GM19467 (cell line): ENCODE data around the gene METRN.
"Not testable (repeated sequence)": the region's sequence is repeated elsewhere in the genome, so short reads cannot be mapped to it uniquely, and the experiment has no call there.

Experiments used
- ATAC-seq: cut with Tn5 transposase; IDR thresholded peaks from one replicate; pipeline ENCODE4 v1.9.1; 2021; ENCODE audit warnings: mild to moderate bottlenecking, moderate library complexity; ENCODE audit not compliant: unreplicated experiment

METRN gene

DNA sequence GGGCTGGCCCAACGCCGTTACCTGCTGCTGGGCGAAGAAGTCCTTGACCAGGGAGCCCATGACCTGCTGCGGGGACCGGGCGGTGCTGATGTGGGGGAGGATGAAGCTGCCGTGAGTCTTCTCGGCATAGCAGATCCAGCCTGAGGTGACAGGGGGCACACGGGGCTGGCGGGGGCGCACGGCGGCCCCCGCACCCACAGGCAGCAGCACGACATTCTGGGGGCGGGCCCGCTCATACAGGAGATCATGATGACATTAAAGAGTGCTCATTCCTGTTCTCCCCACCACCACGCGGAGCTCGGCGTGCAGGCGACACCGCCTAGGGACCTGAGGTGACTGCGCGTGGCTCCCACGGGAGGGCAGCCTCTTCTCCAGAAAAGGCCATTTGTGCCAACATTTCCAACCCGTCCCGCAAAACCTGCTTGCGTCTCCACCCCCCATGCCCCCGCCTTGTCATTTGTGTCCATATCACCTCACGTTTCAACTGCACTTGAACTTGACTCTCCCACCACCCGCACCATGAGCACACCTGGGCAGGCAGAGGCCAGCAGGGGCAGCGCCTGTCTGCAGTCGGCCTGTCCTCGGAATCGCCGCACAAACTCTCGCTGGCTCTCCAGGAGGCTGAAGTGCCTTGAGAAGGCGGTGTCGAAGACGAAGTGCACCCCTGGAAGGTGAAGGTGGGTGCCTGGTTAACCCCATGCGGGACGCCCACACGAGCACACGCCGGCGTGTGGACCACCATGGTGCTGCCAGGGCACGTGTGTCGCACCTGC, 19.5 kb downstream of the METRN start:
- ATAC-seq: no peak

DNA sequence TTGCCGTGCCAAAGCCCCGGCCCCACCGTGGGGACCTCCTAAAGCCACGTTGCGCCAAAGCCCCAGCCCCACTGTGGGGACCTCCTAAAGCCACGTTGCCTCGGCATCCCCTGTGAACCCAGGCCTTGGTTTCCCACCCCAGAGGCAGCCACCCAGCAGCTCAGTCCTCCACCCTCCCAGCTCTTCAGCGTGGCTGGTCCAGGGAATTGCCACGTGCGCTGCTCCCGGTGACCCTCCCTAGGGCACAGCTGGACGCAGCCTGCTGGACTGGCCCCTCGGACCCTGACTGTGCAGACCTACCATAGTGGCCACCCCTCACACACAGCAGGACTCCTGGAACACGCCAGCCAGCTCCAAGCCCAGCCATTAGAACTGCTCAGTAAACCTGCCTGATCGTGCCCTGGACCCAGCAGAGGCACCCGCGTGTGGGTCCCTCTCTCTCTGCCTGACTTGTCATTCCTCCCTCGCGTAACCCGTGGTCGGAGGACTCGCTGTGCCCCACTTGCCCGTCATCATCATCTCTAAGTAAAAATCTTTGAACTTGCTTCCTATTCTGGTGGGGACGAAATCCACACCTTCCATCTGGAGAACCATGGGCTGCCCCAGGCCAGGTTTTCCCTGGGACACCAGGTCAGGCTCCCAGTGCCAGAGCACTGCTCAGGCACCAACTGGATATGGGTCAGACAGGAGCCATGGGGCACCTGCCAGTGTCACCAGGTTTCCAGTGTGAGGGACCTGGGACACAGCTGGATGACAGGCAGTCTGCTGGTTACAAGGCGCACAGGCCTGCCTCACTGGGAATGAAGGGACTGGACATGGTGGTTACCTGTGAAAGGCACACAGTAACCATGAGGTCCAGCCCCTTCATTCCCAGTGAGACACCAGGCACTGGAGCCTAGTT, 20.3 kb downstream of the METRN start:
- no peak for ATAC-seq

DNA sequence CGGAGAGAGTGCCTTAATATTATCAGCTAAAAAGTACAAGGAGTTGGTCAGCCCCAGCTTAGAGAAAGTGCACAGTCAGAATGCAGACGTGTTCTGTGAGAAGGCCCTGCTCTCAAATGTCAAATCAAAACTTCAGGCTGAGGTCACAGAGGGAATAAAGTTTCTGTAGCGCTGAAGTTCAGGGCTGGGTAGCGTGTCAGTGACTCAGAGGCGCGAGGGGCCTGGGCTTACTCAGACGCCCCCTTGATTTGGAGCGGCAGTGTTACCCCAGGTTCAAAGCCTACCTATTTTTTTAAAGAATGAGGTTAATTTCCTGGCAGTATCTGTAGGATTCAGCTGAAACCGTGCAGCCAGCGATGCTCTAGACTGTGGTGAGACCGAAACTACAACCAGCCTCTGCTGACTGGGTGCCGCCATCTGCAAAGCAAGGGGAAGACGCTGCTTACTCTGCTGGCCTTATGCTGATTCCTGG, 21.1 kb downstream of the METRN start:
- no peak for ATAC-seq

DNA sequence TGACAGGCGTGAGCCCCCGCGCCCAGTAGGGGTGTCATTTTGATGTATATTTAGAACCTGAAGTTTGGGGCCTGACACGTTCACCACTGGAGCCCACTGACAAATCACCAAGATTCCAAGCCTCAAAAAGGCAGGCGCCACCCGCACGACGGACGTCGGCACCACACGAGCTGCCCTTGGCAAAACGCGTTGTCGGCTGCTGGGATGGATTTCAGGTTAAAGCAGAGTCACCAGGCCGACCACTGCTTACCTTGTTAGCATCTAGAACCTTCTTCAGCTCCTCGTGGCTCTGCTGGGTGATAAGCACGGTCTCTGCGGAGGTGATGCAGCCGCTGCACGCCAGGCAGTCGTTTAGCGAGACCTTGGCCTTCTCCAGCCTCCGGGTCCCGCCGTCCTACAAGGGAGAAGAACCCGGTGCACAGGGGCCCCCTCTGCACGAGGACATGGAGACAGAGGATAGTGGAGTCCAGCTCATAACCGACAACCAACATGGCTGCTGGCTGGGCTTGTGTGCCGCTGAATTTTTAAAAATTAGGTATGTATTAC, 22.1 kb downstream of the METRN start:
- ATAC-seq: no peak

DNA sequence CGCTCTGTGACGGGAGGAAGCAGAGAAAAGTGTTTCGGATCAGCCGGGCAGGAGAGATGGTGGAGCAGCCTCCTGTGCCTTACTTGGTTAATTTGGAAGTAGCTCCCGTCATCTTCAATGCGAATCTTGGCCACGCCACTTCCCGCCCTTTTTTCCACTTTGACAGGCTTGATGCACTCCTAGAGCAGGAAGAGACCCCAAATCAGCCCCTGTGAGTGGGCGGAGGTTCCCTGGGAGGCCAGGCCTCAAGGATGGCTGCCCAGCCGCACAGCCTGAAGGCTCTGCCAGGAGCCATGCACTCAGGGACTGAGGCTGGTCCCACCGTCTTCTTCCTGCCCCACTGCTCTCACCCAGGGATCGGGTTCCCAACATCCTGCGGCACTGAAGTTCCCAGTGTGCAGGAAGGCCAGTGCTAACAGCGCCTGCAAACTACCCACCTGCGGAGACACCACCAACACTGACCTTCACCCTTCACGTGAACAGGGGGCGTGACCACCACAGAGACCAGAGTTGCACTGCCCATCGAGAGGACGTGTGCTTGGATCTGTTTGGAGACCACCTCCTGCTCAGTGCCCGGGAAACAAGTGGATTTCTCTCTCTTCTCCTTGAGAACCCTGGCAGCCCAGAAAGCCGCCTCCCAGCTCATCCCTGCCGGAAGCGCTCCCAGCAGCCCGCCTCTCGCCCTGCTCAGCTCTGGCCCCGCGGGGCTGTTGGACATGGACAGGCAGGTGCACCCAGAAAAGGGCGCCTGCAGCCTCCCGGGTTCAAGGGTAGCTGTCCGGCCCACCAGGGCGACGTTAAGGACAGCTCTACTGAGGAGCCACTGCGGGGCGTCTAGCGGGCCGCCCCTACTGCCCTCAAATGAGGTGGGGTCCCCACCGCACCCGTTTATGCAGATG, 24.9 kb downstream of the METRN start:
- no peak for ATAC-seq

DNA sequence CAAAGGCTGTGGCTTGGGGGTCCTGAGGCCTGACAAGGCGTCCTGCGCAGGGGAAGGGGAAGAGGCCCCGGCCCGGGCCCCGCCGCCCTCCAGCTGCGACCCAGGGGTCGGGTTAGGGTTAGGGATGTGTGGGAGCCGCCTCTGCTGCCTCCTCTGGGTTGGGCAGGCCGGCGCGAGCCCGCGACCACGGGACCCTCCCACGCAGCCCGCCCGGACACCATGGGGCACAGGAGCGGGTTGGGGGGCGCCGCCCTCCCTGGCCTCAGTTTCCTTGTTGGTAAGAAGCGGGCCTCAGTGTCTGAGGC, 25.5 kb downstream of the METRN start:
- ATAC-seq: no peak

DNA sequence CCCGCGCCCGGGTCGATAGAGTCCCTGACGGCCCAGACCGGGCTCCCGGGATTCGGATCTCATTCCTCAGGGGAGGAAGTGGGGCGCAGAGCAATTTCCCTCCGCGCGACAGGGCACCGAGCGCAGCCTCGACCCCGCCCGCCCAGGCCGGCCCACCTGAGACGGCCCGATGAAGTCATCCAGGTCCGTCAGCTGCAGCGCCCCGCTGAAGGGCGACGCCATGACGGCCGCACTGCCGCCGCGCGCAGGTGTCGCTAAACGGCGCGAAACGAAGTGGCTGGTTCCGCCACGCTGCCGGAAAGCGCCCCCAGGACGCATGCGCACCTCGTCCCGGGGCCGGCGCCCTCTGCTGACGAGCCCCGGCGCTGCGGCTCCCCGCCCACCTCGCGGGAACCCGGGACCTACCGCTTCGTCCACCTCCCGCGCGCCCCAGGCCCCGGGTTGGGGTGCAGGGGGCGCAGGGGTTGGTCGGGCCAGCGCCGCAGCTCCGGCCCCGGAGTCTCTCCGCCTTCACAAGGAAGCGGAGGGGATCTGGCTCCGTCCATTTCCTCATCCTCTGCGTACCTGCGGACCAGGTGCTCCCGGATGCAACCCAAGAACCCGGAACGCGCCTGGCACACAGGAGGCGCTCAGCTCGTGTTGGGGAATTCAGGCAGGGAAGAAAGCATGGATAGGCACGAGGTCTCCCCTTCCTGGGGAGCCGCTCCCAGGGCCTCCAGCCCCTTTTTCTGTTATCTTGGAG, 26.0 kb downstream of the METRN start, which contains the start of gene CIAO3:
Gene CIAO3, minus strand, starts transcription at position 234 of the 742 bp plus-strand sequence. Its CDS starts 12 bp downstream, at position 222.
- peak; percentile 74 for ATAC-seq

DNA sequence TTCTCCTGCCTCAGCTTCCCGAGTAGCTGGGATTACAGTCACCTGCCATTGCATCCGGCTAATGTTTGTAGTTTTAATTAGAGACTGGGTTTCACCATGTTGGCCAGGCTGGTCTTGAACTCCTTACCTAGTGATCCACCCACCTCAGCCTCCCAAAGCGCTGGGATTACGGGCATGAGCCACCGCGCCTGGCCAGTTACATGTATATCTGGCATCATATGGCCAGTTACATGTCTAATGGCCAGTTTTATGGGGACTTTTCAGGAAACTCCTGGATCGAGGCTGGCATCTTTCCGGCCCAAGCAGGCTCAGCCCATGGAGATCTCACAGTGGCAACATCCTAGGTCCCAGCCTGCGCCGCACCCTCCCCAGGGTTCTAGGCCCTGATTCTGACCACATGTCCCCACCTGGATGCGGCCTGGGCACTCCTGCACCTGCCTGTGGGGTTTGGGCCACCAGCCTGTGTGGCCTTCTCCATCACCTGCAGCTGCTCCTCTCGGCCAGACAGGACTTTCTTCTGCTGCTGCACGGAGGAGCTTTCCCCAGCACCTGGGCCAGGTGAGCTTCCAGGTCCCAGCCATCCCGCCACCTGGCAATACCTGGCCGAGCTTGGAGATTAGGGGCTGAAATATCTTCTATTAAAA, 27.2 kb downstream of the METRN start:
- no peak for ATAC-seq

DNA sequence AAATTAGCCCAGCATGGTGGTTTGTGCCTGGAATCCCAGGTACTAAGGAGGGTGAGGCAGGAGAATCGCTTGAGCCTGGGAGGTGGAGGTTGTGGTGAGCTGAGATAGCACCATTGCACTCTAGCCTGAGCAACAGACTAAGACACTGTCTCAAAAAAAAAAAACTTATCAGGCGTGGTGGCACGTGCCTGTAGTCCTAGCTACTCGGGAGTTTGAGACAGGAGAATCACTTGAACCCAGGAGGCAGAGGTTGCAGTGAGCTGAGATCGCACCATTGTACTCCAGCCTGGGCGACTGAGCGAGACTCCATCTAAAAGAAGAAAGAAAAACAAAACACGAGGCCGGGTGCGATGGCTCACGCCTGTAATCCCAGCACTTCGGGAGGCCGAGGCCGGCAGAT, 28.0 kb downstream of the METRN start:
- not testable (repeated sequence) for ATAC-seq

DNA sequence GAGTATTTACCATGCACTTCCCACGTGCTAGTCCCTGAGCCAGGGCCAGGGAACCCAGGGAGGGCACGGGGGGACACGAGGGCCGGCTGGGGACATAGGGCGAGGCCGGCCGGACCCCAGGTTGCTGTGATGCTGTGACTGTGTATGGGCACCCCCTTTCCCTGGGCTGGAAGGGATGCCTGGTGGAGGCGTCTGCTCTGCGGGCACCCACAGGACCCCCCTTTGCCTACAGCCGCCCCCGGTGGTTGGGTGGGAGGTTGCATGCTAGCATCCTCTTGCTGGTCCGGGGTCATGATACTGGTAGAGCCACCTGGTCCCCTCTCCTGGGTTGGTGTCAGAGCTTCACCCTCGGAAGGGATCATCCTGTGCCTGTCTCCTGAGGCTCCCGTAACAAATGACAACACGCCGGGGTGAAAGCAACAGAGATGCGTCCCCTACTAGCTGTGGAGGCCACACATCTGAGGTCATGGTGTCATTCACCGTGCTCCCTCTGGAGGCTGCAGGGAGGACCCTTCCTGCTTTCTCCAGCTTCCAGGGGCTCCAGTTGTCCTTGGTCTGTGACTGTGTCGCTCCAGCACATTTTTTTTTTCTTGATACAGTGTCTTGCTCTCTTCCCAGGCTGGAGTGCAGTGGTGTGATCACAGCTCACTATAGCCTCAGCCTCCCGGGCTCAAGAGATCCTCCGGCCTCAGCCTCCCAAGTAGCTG, 29.0 kb downstream of the METRN start:
- no peak for ATAC-seq

DNA sequence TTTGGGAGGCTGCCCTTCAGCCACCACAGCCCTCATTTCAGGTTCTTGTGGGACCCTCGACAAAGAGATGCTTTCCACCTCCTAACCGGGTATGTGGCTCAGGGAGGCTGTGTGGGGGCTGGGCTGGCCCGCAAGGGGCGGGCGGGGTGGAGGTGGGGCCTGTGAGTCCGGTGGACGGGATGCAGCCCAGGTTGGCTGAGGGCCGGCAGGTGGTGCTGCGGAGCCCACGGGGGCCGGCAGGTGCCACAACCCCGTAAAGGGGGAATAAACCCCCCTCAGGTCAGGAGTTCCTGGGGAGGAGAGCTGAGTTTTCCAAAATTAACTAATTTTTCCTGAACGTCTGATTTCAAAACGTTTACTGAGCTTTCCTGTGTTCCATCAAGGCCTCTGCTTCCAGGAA, 30.8 kb downstream of the METRN start:
- ATAC-seq: no peak

DNA sequence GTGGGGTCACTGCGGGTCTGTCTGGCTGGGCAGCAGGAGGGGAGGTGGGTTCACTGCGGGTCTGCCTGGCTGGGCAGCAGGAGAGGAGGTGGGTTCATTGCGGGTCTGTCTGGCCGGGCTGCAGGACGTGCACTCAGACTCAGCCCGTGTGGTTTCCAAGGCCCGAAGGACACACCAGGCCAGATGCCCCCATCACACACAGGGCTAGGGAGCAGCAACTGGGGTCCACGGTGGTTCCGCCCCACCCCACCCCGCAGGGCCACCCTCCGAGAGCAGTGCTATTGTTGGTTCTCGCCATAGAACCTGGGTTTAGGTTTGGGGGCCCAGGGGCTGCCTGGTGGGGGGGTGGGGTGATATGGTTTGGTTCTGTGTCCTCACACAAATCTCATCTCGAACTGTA, 31.7 kb downstream of the METRN start:
- ATAC-seq: no peak

DNA sequence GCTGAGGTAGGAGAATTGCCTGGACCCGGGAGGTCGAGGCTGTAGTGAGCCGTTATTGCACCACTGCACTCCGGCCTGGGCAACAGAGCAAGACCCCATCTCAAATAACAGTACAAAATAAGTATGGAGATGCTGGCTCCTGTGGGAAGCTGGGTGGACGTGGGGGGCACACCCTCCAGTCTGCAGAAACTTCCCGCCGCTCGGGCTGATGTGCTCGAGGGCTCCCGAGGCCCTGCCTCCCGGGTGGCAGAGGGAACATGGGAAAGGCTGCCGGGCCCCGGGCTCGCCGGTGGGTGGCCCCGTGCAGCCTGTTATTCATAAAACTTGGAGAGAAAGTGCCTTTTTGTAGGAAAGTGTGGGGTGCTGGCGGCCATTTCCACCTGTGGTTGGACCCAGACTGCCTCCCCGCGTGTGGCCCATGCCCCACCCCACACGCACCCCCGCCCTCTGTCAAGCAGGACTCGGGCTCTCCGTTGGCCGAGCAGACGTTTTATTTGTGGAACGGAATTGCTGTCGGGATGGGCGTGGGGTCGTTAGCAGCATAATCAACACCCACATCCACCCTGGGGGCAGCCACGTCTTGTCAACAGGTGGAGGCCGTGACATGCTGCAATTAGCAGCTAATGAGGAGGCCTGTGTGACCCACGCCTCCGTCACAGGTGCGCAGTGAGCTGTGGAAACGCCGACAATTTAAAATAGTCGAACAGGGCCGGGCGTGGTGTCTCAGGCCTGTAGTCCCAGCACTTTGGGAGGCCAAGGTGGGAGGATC, 33.2 kb downstream of the METRN start:
- ATAC-seq: no peak

DNA sequence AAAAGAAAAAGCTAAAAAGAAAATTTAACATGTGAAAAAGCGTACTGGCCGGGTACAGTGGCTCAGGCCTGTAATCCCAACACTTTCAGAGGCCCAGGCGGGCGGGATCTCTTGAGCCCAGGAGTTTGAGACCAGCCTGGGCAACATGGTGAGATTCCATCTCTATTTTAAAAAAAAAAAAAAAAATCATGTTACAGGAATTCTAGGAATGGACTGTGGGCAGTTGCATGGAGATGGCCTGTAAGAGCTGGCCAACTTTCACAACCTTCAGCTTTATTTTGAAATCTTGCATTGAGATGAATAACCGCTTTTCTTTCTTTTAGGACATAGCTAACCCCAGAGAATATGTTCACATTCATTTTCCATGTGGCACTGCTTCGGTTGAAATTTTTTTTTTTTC, 34.1 kb downstream of the METRN start:
- ATAC-seq: no peak

DNA sequence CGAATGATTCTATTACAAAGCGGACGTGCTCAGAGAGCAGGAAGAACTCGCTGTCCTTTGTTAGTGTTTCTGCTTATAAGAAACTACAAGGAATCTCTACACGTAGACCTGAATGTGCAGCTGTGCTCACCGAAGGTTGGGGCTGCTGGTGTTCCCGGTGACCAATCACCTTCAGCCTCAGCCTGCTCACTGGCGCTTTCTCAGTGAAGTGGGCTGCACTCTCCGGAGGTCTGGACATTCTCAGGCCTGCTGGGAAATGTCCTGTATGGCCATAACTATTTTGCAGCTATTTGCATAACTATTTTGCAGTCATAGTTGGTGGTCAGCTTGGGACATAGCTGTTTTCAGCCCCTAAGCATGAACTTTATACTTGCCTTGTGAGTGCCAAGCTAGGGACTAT, 35.6 kb downstream of the METRN start:
- ATAC-seq: no peak

DNA sequence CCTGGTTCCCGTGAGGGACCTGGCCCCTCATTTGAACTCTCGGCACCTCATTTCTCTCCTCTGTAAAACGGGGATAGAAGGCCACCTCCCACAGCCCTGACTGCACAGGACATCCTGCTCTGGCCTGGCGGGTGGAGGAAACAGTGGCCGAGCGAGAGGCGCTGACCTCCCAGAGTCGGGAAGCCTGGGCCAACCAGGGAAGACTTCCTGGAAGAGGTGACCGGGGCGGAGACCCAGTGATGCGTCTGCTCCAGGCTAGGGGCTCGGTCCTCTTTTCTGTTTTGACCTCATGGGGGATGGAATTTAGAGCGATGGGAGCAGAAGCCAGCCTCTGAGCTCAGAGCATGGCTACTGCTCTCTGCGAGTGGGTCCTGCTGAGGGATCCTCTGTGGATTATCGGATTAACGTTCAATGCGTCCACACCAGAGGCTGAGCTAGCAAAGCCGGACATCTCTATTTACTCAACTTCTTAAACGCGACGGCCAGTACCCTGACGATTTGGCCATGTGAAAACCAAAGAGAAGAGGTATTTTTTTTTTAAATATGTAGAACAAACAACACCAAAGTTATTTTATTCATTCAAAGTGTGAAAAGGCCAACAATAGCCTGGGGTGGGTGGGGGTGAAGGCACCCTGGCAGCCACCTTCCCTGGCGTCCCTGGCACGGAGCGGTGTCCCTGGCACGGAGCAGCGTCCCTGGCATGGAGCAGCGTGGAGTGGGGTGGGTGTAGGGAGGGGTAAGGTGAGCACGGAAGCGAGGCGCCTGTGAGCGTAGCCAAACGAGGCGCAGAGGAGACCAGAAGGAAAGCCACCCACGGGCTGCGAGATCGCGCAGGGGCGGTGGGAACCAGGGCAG, 36.5 kb downstream of the METRN start:
- no peak for ATAC-seq

DNA sequence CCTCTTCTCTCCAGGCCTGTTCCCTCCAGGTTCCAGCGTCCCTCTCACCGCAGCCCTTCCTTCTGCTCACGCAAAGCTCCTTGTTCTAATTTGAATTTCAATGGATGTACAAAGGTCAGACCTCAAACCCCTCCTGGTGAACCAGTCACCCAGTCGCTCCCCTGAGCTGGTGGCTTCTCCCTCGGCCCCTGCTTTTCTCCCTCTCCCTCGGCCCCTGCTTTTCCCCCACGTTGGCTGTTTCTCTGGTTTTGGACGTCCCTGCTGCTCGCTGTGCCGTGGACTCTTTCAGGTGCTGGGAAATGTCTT, 37.0 kb downstream of the METRN start:
- no peak for ATAC-seq
